H9 (cell line): ENCODE measurements around the gene PRELID1. TPM values are rescaled to one million over a fixed set of nuclear protein-coding genes. Genes with fewer than 3 reads are reported as not detected.

Experiments used
- DNase-seq: peaks from one replicate; pipeline ENCODE4 v3.0.0-alpha.2; 2017
- H2AFZ ChIP-seq: one replicate; pipeline ENCODE4 v1.6.1; 2013; ENCODE audit warnings: mild to moderate bottlenecking, low read length, control low read depth, moderate library complexity
- H2AK5ac ChIP-seq: 2 replicates; pipeline ENCODE4 v1.6.1; 2013; ENCODE audit warnings: low read length, control low read depth, mixed read lengths; ENCODE audit not compliant: insufficient read length
- H2BK120ac ChIP-seq: one replicate; pipeline ENCODE4 v1.6.1; 2013; ENCODE audit warnings: low read depth, mild to moderate bottlenecking, low read length, control low read depth, inconsistent platforms; ENCODE audit not compliant: poor library complexity, severe bottlenecking
- H2BK12ac ChIP-seq: 2 replicates; pipeline ENCODE4 v1.6.1; 2013; ENCODE audit warnings: low read length, control low read depth, mixed read lengths, low read depth; ENCODE audit not compliant: insufficient read length
- H2BK15ac ChIP-seq: 2 replicates; pipeline ENCODE4 v1.6.1; 2013; ENCODE audit warnings: low read depth, low read length, control low read depth
- H2BK20ac ChIP-seq: one replicate; pipeline ENCODE4 v1.6.1; 2013; ENCODE audit warnings: low read depth, mild to moderate bottlenecking, low read length, control low read depth, inconsistent platforms; ENCODE audit not compliant: poor library complexity, severe bottlenecking
- H2BK5ac ChIP-seq: 2 replicates; pipeline ENCODE4 v1.6.1; 2013; ENCODE audit warnings: low read length, control low read depth, mixed read lengths; ENCODE audit not compliant: insufficient read length
- H3K14ac ChIP-seq: 2 replicates; pipeline ENCODE4 v1.6.1; 2013; ENCODE audit warnings: low read length, control low read depth; ENCODE audit not compliant: insufficient read depth
- H3K18ac ChIP-seq: 2 replicates; pipeline ENCODE4 v1.6.1; 2013; ENCODE audit warnings: low read depth, mild to moderate bottlenecking, mixed read lengths, low read length, control low read depth; ENCODE audit not compliant: insufficient read length
- H3K23ac ChIP-seq: 2 replicates; pipeline ENCODE4 v1.6.1; 2013; ENCODE audit warnings: low read length, control low read depth, mixed read lengths, low read depth; ENCODE audit not compliant: insufficient read length
- H3K23me2 ChIP-seq: 2 replicates; pipeline ENCODE4 v1.6.1; 2013; ENCODE audit warnings: low read depth, mild to moderate bottlenecking, mixed read lengths, low read length, control low read depth; ENCODE audit not compliant: insufficient read length, poor library complexity, severe bottlenecking
- H3K27ac ChIP-seq: 2 replicates; pipeline ENCODE4 v1.5.1; 2013; ENCODE audit warnings: low read length, control low read depth, mixed read lengths, low read depth; ENCODE audit not compliant: insufficient read length
- H3K27me3 ChIP-seq: 2 replicates; pipeline ENCODE4 v1.6.1; 2013; ENCODE audit warnings: low read length, control low read depth, inconsistent platforms; ENCODE audit not compliant: insufficient read depth
- H3K4ac ChIP-seq: 2 replicates; pipeline ENCODE4 v1.6.1; 2013; ENCODE audit warnings: low read depth, mild to moderate bottlenecking, control low read depth, inconsistent platforms, low read length, moderate library complexity
- H3K4me1 ChIP-seq: 2 replicates; pipeline ENCODE4 v1.6.1; 2013; ENCODE audit warnings: low read length, control low read depth, inconsistent platforms; ENCODE audit not compliant: insufficient read depth
- H3K4me2 ChIP-seq: 2 replicates; pipeline ENCODE4 v1.6.1; 2013; ENCODE audit warnings: low read length, control low read depth, mixed read lengths; ENCODE audit not compliant: insufficient read length, insufficient read depth
- H3K56ac ChIP-seq: 2 replicates; pipeline ENCODE4 v1.6.1; 2013; ENCODE audit warnings: low read depth, mild to moderate bottlenecking, mixed read lengths, low read length, control low read depth; ENCODE audit not compliant: insufficient read length
- H3K79me1 ChIP-seq: 2 replicates; pipeline ENCODE4 v1.6.1; 2013; ENCODE audit warnings: low read depth, mild to moderate bottlenecking, moderate library complexity, low read length, control low read depth, inconsistent platforms; ENCODE audit not compliant: insufficient read depth, poor library complexity, severe bottlenecking
- H3K79me2 ChIP-seq: 2 replicates; pipeline ENCODE4 v1.6.1; 2013; ENCODE audit warnings: low read length, control low read depth, inconsistent platforms; ENCODE audit not compliant: insufficient read depth
- H3K9ac ChIP-seq: 2 replicates; pipeline ENCODE4 v1.6.1; 2013; ENCODE audit warnings: low read length, control low read depth, mixed read lengths; ENCODE audit not compliant: insufficient read length; ENCODE audit errors: extremely low read depth
- H3K9me3 ChIP-seq: one replicate; pipeline ENCODE4 v1.6.1; 2013; ENCODE audit warnings: low read depth, low read length, inconsistent platforms; ENCODE audit not compliant: control insufficient read depth
- H3T11ph ChIP-seq: one replicate; pipeline ENCODE4 v1.6.1; 2013; ENCODE audit warnings: mild to moderate bottlenecking, low read length, control low read depth, inconsistent platforms
- H4K20me1 ChIP-seq: one replicate; pipeline ENCODE4 v1.6.1; 2013; ENCODE audit not compliant: control insufficient read depth, insufficient read length, insufficient read depth
- H4K5ac ChIP-seq: 2 replicates; pipeline ENCODE4 v1.6.1; 2013; ENCODE audit warnings: low read depth, mild to moderate bottlenecking, mixed read lengths, low read length, control low read depth; ENCODE audit not compliant: insufficient read length
- H4K8ac ChIP-seq: replicated peaks from 2 replicates; pipeline ENCODE4 v1.6.1; 2013; ENCODE audit warnings: low read length, control low read depth, mixed read lengths, low read depth; ENCODE audit not compliant: insufficient read length
- H4K91ac ChIP-seq: 2 replicates; pipeline ENCODE4 v1.6.1; 2013; ENCODE audit warnings: low read depth, mild to moderate bottlenecking, moderate library complexity, mixed read lengths, low read length, control low read depth; ENCODE audit not compliant: insufficient read length
- H3K27ac Mint-ChIP-seq, 3 experiments: 2 replicates in 2 of 3; 3 replicates in 1 of 3; pipeline ENCODE4 v1.8.0; 2020 to 2021; ENCODE audit warnings: mixed read lengths in 3 of 3, mild to moderate bottlenecking in 1 of 3, moderate library complexity in 1 of 3
- H3K27me3 Mint-ChIP-seq: 2 replicates; pipeline ENCODE4 v1.8.0; 2021; ENCODE audit warnings: low read depth, mild to moderate bottlenecking, moderate library complexity, mixed read lengths
- H3K36me3 Mint-ChIP-seq, 3 experiments: 2 replicates in 2 of 3; 3 replicates in 1 of 3; pipeline ENCODE4 v1.8.0; 2020 to 2021; ENCODE audit warnings: low read depth in 3 of 3, mixed read lengths in 3 of 3; ENCODE audit not compliant: insufficient read depth in 1 of 3
- H3K4me1 Mint-ChIP-seq, 2 experiments: 2 replicates each; pipeline ENCODE4 v1.8.0; 2020; ENCODE audit warnings: mixed read lengths in 2 of 2
- H3K4me3 Mint-ChIP-seq, 2 experiments: 2 replicates in 1 of 2; 3 replicates in 1 of 2; pipeline ENCODE4 v1.8.0; 2020 to 2021; ENCODE audit warnings: mild to moderate bottlenecking in 2 of 2, mixed read lengths in 2 of 2, moderate library complexity in 1 of 2
- H3K9me3 Mint-ChIP-seq, 2 experiments: 2 replicates in 1 of 2; 3 replicates in 1 of 2; pipeline ENCODE4 v1.8.0; 2020; ENCODE audit warnings: mild to moderate bottlenecking in 2 of 2, mixed read lengths in 2 of 2, moderate library complexity in 1 of 2
- whole genome bisulfite sequencing: extraction: QIAGEN DNeasy Blood & Tissue Kit; methylation state at CpG from one replicate; pipeline ENCODE4 v1.1.7; 2013; ENCODE audit warnings: missing lambda C conversion rate, low lambda C conversion rate, mixed read lengths; ENCODE audit not compliant: insufficient read length; ENCODE audit errors: extremely low coverage; 5-methylcytosine and 5-hydroxymethylcytosine counted together
- total RNA-seq: library from RNA; stranded (reverse); gene quantifications from 2 replicates; pipeline ENCODE4 v1.2.1, GENCODE V29; 2021
- TF ChIP-seq, protein P1 (sequence below): fragments of 200-600 bp; sonication (generic); conservative IDR thresholded peaks from 3 replicates; pipeline ENCODE4 v1.8.0; 2021; ENCODE audit warnings: antibody characterized with exemption, mild to moderate bottlenecking

Gene PRELID1
- total RNA-seq, 1 experiment from 2014 or later = 213 TPM

DNA sequence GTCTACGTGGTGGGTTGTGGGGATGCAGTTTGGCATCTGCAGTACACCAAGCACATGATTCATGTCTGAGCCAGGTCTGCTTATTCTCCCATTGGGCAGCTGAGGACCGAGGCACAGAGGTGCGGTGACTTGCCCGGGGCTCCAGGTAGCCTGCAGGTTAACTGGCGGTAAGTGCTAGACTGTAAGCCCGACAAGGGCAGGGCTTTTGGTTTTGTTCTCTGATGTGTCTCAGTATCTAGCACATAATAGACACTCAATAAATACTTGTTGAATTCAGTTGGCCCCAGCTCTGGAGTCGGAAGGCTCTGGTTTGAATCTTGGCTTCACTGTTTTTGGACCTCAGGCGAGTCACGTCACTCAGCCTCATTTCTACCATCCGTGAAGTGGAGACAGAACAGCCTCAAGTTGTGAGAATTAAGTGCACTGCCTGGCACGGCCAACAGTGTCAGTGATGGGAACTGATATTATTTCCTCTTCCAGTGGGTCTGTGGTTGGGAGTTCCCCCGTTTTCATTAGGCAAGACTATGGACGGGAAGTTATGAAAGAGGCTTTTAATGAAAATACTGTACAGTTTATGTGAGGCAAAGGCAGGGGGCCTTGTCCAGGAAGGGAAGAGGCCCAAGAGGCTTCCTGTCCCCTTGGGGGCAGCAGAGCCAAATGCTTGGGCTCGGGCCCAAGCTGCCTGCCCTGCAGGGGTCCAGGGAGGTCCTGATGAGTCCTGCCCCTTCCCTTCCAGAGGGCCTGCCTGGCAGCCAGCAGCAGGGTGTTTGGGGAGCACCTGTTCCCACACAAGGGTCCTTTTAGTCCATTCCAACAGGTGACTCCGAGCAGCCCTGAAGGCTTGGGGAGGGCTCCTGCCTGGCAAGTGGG is 3.3 kb downstream of the PRELID1 start:
- TF ChIP-seq, protein P1, sequence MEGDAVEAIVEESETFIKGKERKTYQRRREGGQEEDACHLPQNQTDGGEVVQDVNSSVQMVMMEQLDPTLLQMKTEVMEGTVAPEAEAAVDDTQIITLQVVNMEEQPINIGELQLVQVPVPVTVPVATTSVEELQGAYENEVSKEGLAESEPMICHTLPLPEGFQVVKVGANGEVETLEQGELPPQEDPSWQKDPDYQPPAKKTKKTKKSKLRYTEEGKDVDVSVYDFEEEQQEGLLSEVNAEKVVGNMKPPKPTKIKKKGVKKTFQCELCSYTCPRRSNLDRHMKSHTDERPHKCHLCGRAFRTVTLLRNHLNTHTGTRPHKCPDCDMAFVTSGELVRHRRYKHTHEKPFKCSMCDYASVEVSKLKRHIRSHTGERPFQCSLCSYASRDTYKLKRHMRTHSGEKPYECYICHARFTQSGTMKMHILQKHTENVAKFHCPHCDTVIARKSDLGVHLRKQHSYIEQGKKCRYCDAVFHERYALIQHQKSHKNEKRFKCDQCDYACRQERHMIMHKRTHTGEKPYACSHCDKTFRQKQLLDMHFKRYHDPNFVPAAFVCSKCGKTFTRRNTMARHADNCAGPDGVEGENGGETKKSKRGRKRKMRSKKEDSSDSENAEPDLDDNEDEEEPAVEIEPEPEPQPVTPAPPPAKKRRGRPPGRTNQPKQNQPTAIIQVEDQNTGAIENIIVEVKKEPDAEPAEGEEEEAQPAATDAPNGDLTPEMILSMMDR = peak; percentile 37; the same call in 1 of the 3 replicates
- WGBS = no CpG with 5 or more reads among the region's 15 CpGs
- peaks cover 26 to 32% of the 10 kb centered on the region in 2 experiments for H3K4me1 Mint-ChIP-seq
- H4K5ac ChIP-seq = no peak overlapping the region
- no peak overlapping the region for H3K14ac ChIP-seq
- no peak overlapping the region for H2AK5ac ChIP-seq
- H2BK12ac ChIP-seq = no peak overlapping the region
- no peak overlapping the region for H2BK15ac ChIP-seq
- peak; percentile 66 for DNase-seq
- H3T11ph ChIP-seq = no peak overlapping the region
- no peak overlapping the region for H2BK5ac ChIP-seq
- H3K4me1 ChIP-seq = no peaks in the 10 kb centered on the region
- no peak overlapping the region for H2BK20ac ChIP-seq
- no peak overlapping the region for H4K8ac ChIP-seq
- H3K27me3 ChIP-seq = no peaks in the 10 kb centered on the region
- H3K23ac ChIP-seq = no peak overlapping the region
- H3K56ac ChIP-seq = no peak overlapping the region
- H3K27me3 Mint-ChIP-seq = no peaks in the 10 kb centered on the region; the same call in 1 of the 2 replicates
- no peak overlapping the region for H3K18ac ChIP-seq
- H4K20me1 ChIP-seq = peaks cover 5% of the 10 kb centered on the region
- H3K23me2 ChIP-seq = peaks cover 18% of the 10 kb centered on the region
- H3K9me3 ChIP-seq = no peaks in the 10 kb centered on the region
- H3K4me3 Mint-ChIP-seq = peak overlapping the region in 1 of 2 experiments; percentile 13; a peak in 2 of 5 replicates
- no peak overlapping the region for H2AFZ ChIP-seq
- peak overlapping the region in 1 of 3 experiments; percentile 67; a peak in 3 of 7 replicates for H3K27ac Mint-ChIP-seq
- no peak overlapping the region for H2BK120ac ChIP-seq
- no peaks in the 10 kb centered on the region for H3K9me3 Mint-ChIP-seq
- no peak overlapping the region for H4K91ac ChIP-seq
- no peak overlapping the region for H3K4ac ChIP-seq
- H3K4me2 ChIP-seq = no peak overlapping the region
- H3K36me3 Mint-ChIP-seq = peaks cover 24 to 35% (median 31%) of the 10 kb centered on the region in 3 experiments
- no peak overlapping the region for H3K9ac ChIP-seq
- H3K79me1 ChIP-seq = no peaks in the 10 kb centered on the region
- H3K27ac ChIP-seq = no peak overlapping the region
- peaks cover 9% of the 10 kb centered on the region; the same call in 1 of the 2 replicates for H3K79me2 ChIP-seq
